Heart right ventricle (tissue), 16 donors: ENCODE results near the gene CLEC20A. TPM values are rescaled to one million over a fixed set of nuclear protein-coding genes. Genes with fewer than 3 reads are reported as not detected.
"Not testable (repeated sequence)": the region's sequence is repeated elsewhere in the genome, so short reads cannot be mapped to it uniquely, and the experiment has no call there.

Experiments
- ATAC-seq, 8 donors: fragments of 200-7000 bp; cut with Tn5 transposase; one replicate each; pipeline ENCODE4 v1.9.1; 2020; ENCODE audit warnings: mild to moderate bottlenecking in 8 of 8, moderate library complexity in 8 of 8, moderate number of reproducible peaks in 1 of 8
- DNase-seq, 2 donors: peaks; one replicate each; pipeline ENCODE4 v3.0.0-alpha.2; 2020
- H3K27ac ChIP-seq, 10 donors: fragments of 200-600 bp; sonication (generic) in 2 of 10; one replicate each; pipeline versions ENCODE4 v1.5.0 to v1.8.0; 2020 to 2022; ENCODE audit warnings: mild to moderate bottlenecking in 3 of 10
- H3K27me3 ChIP-seq, 7 donors: fragments of 200-600 bp; one replicate each; pipeline ENCODE4 v1.8.0; 2021 to 2022; ENCODE audit warnings: mild to moderate bottlenecking in 2 of 7
- H3K36me3 ChIP-seq, 9 donors: fragments of 200-600 bp; sonication (generic) in 1 of 9; one replicate each; pipeline versions ENCODE4 v1.5.0 to v1.8.0; 2020 to 2022; ENCODE audit warnings: mild to moderate bottlenecking in 2 of 9
- H3K4me1 ChIP-seq, 9 donors: fragments of 200-600 bp; sonication (generic) in 1 of 9; one replicate each; pipeline versions ENCODE4 v1.5.0 to v1.8.0; 2020 to 2022; ENCODE audit warnings: mild to moderate bottlenecking in 4 of 9
- H3K4me3 ChIP-seq, 10 donors: fragments of 200-600 bp; sonication (generic) in 2 of 10; one replicate each; pipeline versions ENCODE4 v1.5.0 to v1.8.0; 2020 to 2022; ENCODE audit warnings: mild to moderate bottlenecking in 7 of 10, moderate library complexity in 2 of 10
- H3K9me3 ChIP-seq, 11 donors: fragments of 200-600 bp in 10 of 11; sonication (generic) in 2 of 11; one replicate each; pipeline versions ENCODE4 v1.5.0 to v1.8.0; 2013 to 2022; ENCODE audit warnings: mild to moderate bottlenecking in 2 of 11, control low read depth in 1 of 11, moderate library complexity in 1 of 11
- CTCF ChIP-seq, 9 donors: fragments of 200-600 bp; sonication (generic) in 2 of 9; IDR thresholded peaks; one replicate each; pipeline versions ENCODE4 v1.5.0 to v1.8.0; 2021 to 2022; ENCODE audit warnings: antibody characterized with exemption in 9 of 9, mild to moderate bottlenecking in 5 of 9, moderate library complexity in 1 of 9
- WGBS, 2 donors: extraction: QIAGEN DNeasy Blood & Tissue Kit; methylation state at CpG; one replicate each; pipeline ENCODE4 v1.1.7; 2013; ENCODE audit warnings: inconsistent platforms in 1 of 2; 5-methylcytosine and 5-hydroxymethylcytosine counted together
- intact Hi-C, 10 donors: fragments of 100-400 bp; cut with DNase I; formaldehyde crosslinking; loops; one replicate each; pipeline versions ENCODE4 v1.11.1 to v1.14.2; 2022
- polyA plus RNA-seq, 2 donors: library from polyadenylated mRNA; stranded (reverse); fragments of 200-250 nt; gene quantifications; one replicate each; pipeline ENCODE4 v1.2.3, GENCODE V29; 2013
- total RNA-seq, 10 donors: library from RNA; stranded (reverse); fragmentation: NEBNext Ultra II Directional in 3 of 10; extraction: Animal tissue kit (Norgen Biotek cat#: 25700) in 3 of 10; gene quantifications; one replicate each; pipeline versions ENCODE4 v1.2.1 to v1.2.4, GENCODE V29; 2021 to 2023
- donor health status: Arrhythmogenic right ventricular cardiomyopathy.
- donor health status: ischemic (EF 13 %, LVEDD 7.1; RV severe dilation, severe dysfunction).
- donor health status: healthy with polysubstance abuse.
- donor health status: DM: no; HTN: yes; CAD: no.
- donor health status: DM: no; HTN: no; CAD: no.
- donor health status: ischemic (EF 25% LVEDD 6.9; RV normal size, moderate dysfunction).
- donor health status: ischemic (EF 25% LVEDD 5.7; RV mildly dilated, moderate dysfunction).
- donor health status: healthy.
- donor health status: DM: yes; HTN: yes; CAD: no.
- donor health status: Ischemic cardiomyopathy.
- donor health status: ischemic (EF 35%, LVEDD 5.7; RV mildly dilated, moderate dysfunction).
- donor health status: nonischemic (EF 11% LVEDD 7.7; RV severe dilation, severe dysfunction).
- donor health status: DM: yes; HTN: yes; CAD: no.
- donor health status: PGD.
- donor health status: ischemic (EF 29% LVEDD 5.4; RV normal size, mild dysfunction).
- donor health status: nonischemic (EF 23%, LVEDD 6.1; RV moderate dilation, normal function).

The CLEC20A gene
- total and polyA plus RNA-seq, 12 donors, result not detected

- Histone ChIP-seq H3K9me3 (no peaks in the 10 kb centered on the region), H3K27ac (no peak overlapping the region), H3K36me3 (no peaks in the 10 kb centered on the region), H3K27me3 (no peaks in the 10 kb centered on the region), H3K4me3 (no peak overlapping the region), H3K4me1 (peaks cover 0 to 12% (median 0%) of the 10 kb centered on the region in 9 donors)
- no peak for DNase-seq
- TF ChIP-seq CTCF (IDR thresholded peaks at IDR 0.05), result no peak
- intact Hi-C loops, result loop anchor here in 2 of 10 donors (5.0 to 10.0 kb wide), 2 partner anchors 201 to 204 kb away; no protein-coding TSS in a partner anchor
- ATAC-seq, result peak in 5 of 8 donors; percentile 23 to 50 (median 41)
- WGBS, 2 donors, result 63 to 66% methylated on average over 6 of the region's 6 CpGs
Observed at GRCh38 chr1:178506177-178506576, 9.4 kb upstream of the CLEC20A start.

- TF ChIP-seq CTCF (IDR thresholded peaks at IDR 0.05), result no peak
- intact Hi-C loops, result loop anchor here in 7 of 10 donors (5.0 to 10.0 kb wide), 2 partner anchors 192 to 199 kb away; no protein-coding TSS in a partner anchor
- Histone ChIP-seq H3K4me3 (no peak overlapping the region), H3K27ac (no peak overlapping the region), H3K9me3 (no peaks in the 10 kb centered on the region), H3K36me3 (no peaks in the 10 kb centered on the region), H3K27me3 (no peaks in the 10 kb centered on the region), H3K4me1 (peaks cover 0 to 6% (median 0%) of the 10 kb centered on the region in 9 donors)
- DNase-seq, result no peak
- ATAC-seq, result no peak
- 65 to 68% methylated on average over 4 of the region's 4 CpGs for WGBS, 2 donors
Observed at GRCh38 chr1:178504286-178504685, 7.5 kb upstream of the CLEC20A start.

- no peaks in the 10 kb centered on the region for H3K36me3 ChIP-seq
- no peak overlapping the region for H3K27ac ChIP-seq
- H3K27me3 ChIP-seq, result no peaks in the 10 kb centered on the region
- DNase-seq (no peak), ATAC-seq (no peak)
- H3K4me1 ChIP-seq, result peaks cover 0 to 6% (median 0%) of the 10 kb centered on the region in 9 donors
- H3K4me3 ChIP-seq, result no peak overlapping the region
- intact Hi-C loops, result loop anchor here in 7 of 10 donors (5.0 to 10.0 kb wide), 2 partner anchors 192 to 199 kb away; no protein-coding TSS in a partner anchor
- TF ChIP-seq CTCF (IDR thresholded peaks at IDR 0.05), result no peak
- H3K9me3 ChIP-seq, result no peaks in the 10 kb centered on the region
- WGBS, 2 donors, result 75 to 82% methylated on average over 6 of the region's 6 CpGs
Observed at GRCh38 chr1:178503849-178504248, 7.1 kb upstream of the CLEC20A start.

GRCh38 chr1:178503316-178503715, 6.6 kb upstream of the CLEC20A start:
- WGBS, 2 donors, result 96% methylated on average over 14 of the region's 14 CpGs
- intact Hi-C loops, result loop anchor here in 7 of 10 donors (5.0 to 10.0 kb wide), 2 partner anchors 191 to 199 kb away; no protein-coding TSS in a partner anchor
- not testable (repeated sequence) for H3K4me3 ChIP-seq, DNase-seq, H3K27ac ChIP-seq, H3K9me3 ChIP-seq, ATAC-seq, H3K36me3 ChIP-seq, H3K27me3 ChIP-seq, H3K4me1 ChIP-seq

- DNase-seq, result no peak
- peaks cover 0 to 6% (median 0%) of the 10 kb centered on the region in 9 donors for H3K4me1 ChIP-seq
- H3K36me3 ChIP-seq, result no peaks in the 10 kb centered on the region
- intact Hi-C loops, result loop anchor here in 7 of 10 donors (5.0 to 10.0 kb wide), 2 partner anchors 191 to 198 kb away; no protein-coding TSS in a partner anchor
- no peaks in the 10 kb centered on the region for H3K27me3 ChIP-seq
- no peaks in the 10 kb centered on the region for H3K9me3 ChIP-seq
- whole genome bisulfite sequencing, 2 donors, result 89 to 94% methylated on average over 5 of the region's 5 CpGs
- TF ChIP-seq CTCF (IDR thresholded peaks at IDR 0.05), result no peak
- no peak overlapping the region for H3K4me3 ChIP-seq
- ATAC-seq, result no peak
- no peak overlapping the region for H3K27ac ChIP-seq
Observed at GRCh38 chr1:178502856-178503255, 6.1 kb upstream of the CLEC20A start.
